HG02884 (cell line): Measurements from ENCODE around the gene TIA1.
"Not testable (repeated sequence)": the region's sequence is repeated elsewhere in the genome, so short reads cannot be mapped to it uniquely, and the experiment has no call there.

Experiments
- ATAC-seq: cut with Tn5 transposase; IDR thresholded peaks from one replicate; pipeline ENCODE4 v1.9.1; 2021; ENCODE audit warnings: mild to moderate bottlenecking, moderate library complexity; ENCODE audit not compliant: unreplicated experiment

The TIA1 gene

DNA sequence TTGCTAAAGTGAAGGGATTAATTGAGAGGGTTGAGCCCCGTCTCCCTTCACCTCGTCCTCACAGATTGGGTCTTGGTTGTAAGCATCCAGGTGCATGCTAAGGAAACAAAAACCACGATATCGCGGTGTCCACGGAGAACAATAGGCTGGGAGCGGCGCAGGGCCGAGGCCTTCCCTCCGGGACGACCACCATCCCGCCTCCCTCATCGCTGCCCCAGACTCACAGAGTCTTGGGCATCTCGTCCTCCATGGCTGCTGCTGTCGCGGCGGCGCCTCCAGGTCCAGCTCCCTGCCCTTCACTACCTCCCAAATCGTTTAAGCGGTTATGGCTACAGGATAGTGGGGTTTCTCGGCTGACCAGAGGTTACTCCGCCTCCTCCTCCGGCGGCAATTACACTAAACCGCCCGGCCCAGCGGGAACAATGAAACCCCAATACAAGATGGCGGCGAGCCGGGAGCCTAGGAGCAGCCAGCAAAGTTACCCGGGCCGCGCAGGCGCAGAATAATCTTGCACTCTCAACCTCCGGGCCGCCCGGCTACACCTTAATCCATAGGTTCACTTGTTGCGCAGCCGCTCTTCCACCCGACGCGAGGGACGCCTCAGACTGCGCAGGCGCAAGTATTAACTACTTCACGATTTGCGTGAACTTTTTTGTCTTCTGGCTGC lies at the start of gene TIA1:
Gene TIA1, minus strand, starts transcription at position 448 of the 667 bp plus-strand sequence. Its CDS starts 198 bp downstream, at position 250.
- peak; percentile 95 for ATAC-seq

DNA sequence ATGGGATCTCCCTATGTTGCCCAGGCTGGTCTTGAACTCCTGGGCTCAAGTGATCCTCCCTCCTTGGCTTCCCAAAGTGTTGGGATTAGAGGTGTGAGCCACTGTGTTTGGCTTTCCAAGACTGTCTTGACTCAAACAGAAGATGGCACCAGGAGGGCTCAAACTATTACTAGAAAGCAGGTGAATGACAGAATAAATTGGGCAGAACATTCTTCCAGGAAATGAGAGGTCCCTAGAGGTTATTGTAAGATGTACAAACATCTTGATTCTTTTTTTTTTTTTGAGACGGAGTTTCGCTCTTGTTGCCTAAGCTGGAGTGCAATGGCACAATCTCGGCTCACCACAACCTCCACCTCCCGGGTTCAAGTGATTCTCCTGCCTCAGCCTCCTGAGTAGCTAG lies 49.4 kb upstream of the TIA1 start:
- not testable (repeated sequence) for ATAC-seq

DNA sequence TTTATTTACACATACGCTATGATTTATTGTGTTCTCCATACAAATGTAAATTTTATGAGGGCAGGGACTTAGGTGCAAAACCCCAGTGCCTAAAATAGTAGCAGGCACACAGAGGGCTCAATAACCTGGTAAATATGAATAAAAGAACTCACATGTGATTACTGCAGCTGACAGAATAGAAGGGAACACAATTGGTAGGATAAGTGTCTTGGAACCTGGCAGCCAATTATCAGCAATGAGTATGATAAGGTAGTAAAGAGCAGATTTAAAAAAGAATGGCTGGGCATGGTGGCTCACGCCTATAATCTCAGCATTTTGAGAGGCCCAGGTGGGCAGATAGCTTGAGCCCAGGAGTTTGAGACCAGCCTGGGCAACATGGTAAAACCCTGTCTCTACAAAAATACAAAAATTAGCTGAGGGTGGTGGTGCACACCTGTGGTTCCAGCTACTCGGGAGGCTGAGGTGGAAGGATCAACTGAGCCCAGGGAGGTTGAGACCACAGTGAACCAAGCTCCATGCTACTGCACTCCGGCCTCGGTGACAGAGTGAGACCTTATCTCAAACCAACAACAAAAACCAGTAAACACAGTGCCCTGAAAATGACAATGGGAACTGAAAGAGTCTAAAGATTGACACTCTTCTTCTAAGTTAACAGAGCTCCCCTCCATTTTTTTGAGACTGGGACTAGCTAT lies 35.2 kb upstream of the TIA1 start:
- ATAC-seq = no peak

GRCh38 chr2:70282439-70282838 lies 34.0 kb upstream of the TIA1 start:
- ATAC-seq = no peak

DNA sequence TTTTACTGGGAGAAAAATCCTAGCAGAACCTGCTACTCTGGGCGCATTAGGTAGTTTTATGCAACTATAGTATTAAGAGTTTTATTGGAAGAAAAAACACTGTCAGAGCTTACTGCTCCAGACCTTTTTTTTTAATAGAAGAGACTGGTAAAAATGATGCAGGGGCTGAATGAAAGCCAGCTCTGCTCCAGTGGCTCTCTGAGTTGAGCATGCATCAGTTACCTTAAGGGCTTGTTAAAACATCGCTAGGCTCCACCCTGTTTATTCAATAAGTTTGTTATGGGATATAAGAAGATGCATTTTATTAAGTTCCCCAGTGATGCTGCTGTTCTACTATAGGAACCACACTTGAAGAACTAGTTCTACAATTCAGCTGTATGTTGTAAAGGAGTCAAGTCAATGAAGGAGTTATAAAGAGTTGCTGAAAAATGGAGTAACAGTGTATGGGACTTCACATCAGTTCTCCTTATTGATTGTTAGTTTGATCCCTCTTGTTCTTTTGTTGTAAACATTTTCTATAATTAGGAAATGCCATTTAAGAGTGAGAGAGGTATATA lies 31.9 kb upstream of the TIA1 start:
- ATAC-seq = no peak

GRCh38 chr2:70270323-70270722 lies 21.9 kb upstream of the TIA1 start:
- ATAC-seq = no peak

- not testable (repeated sequence) for ATAC-seq
These were observed 21.2 kb upstream of the TIA1 start for GRCh38 chr2:70269422-70270302.

DNA sequence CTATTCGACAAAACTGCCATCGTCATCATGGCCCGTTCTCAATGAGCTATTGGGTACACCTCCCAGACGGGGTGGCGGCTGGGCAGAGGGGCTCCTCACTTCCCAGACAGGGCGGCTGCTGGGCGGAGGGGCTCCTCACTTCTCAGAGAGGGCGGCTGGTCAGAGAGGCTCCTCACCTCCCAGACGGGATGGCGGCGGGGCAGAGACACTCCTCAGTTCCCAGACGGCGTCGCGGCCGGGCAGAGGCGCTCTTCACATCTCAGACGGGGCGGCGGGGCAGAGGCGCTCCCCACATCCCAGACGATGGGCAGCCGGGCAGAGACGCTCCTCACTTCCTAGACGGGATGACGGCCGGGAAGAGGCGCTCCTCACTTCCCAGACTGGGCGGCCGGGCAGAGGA lies 18.5 kb upstream of the TIA1 start:
- not testable (repeated sequence) for ATAC-seq

DNA sequence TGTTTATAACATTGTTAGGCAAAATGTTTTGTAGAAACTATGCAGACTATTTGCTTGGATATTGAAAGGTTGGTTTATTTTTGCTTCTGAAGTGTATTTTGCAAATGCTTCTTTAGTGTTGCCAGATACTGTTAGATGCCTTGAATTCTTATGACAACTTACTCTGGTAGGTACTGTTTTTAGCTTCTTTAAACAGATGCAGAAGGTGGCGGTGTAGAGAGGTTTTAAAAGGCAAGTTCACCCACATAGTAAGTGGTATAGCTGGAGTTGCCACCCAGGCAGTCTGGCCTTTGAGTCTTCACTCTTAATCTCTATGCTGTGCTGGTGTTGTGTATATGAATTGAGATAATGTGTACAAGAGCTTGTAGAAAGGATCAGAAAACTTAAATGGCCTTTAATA lies 13.1 kb upstream of the TIA1 start:
- no peak for ATAC-seq

DNA sequence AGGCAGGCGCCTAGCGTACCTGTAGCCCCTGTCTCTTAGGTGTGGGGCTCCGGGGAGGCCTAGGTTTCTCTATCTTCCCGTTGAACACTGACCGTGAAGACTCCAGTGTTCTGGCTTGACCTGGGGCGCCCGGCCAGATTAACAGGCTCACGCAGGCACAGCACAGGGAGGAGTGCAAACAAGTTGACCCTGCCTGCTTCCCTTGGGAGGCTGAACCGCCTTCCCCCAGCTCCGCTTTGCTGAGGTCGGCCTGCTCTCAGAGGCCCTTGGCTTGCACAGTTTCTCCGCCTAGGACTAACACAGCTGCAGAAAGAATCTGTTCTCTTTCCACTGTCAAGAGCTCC lies 10.1 kb upstream of the TIA1 start:
- ATAC-seq = no peak

DNA sequence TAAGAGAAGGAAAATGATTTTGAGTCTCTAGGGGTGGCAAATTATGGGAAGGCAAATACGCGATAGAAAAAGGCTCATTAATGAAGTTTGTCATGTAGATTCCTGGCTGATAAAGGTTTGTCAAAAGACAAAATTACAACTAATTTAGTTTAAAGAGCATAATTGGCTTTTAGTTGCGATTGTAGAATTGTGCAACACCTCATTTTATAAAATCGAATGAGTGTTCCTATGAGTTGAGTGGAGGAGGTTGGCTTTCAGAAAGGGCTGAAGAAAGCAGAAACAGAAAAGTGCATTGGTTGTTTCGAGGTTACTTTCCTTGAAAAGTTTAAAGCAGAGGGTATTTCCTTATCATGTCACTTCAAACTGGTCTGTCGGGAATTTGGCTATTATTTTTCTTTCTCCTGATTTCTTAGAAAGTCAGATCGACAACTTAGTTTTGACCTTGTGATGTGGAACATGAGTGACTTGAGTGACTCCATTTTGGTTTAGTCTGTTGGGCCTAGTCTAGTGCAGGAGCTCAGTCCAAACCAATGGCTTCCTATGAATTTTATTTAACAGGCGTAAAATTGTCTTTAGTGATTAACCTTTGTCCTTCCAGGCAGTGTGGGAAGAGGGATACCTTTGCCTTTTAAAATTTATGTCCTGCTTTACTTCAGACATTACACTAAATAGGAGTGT lies 7.3 kb upstream of the TIA1 start:
- no peak for ATAC-seq

GRCh38 chr2:70250434-70250833 lies 2.0 kb upstream of the TIA1 start:
- ATAC-seq = no peak

DNA sequence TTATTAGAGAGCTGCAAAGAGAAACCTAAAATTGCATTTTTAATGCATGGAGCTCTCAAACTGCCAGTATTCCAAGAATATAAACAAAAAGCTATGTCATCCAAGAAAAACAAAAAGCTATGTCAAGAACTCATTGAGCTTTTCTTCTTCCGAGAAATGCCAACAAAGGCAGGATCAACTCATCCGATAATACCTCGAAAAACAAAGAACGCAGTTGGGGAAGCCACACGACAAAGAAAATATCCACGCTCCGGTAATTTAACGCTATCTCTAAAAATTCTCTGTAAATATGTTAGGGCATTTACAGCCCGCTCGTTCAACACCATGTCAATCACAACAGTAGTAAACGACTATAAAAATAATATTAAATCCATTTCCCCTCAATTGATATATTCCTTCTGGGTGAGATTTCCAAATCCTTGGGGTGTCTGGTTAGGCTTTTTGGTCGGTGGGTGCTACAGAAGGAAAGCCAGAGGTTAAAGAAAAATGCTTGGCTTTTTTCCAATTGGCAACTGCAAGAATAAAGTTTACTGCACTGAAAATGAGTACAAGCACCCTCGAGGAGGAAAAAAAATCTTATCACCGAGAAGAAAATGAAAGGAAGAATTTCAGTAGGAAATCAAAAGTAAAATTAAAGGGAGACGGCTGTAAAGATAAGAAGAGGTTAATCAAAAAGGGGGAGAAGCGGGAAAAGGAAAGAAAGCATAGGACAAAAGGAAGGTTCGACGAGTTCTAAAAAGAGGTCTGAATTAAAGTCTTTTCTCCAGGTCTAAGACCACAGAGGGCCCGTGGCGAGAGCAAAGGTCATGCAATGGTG lies 856 bp downstream of the TIA1 start:
- ATAC-seq = no peak

GRCh38 chr2:70243806-70244584 lies 4.4 kb downstream of the TIA1 start:
- no peak for ATAC-seq

DNA sequence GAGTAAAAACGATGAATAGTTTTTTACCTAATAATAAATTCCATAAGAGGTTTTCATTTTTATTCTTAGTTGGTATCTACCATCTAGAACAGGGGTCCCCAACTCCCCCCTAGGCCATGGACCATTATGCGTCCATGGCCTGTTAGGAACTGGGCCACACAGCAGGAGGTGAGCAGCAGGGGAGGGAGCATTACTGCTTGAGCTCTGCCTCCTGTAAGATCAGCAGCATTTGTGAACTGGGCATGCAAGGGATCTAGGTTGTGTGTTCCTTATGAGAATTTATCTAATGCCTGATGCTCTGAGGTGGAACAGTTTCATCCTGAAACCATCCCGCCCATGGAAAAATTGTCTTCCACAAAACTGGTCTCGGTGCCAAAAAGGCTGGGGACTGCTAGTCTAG lies 5.9 kb downstream of the TIA1 start:
- ATAC-seq = no peak

DNA sequence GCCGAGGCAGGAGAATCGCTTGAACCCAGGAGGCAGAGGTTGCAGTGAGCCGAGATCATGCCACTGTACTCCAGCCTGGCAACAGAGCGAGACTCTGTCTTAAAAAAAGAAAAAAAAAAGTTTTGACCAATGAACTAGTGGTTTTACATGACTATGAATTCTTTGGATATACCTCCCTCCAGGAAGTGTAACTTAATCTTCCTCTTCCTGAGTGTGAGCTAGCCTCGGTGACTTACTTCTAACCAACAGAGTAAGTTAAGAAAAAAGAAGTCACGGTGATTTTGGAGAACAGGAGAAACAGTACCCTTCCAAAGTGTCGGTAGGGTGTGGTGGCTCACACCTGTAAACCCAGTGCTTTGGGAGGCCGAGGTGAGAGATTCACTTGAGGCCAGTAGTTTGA lies 7.1 kb downstream of the TIA1 start:
- no peak for ATAC-seq

- no peak for ATAC-seq
These were observed 7.8 kb downstream of the TIA1 start for GRCh38 chr2:70240599-70240998.

DNA sequence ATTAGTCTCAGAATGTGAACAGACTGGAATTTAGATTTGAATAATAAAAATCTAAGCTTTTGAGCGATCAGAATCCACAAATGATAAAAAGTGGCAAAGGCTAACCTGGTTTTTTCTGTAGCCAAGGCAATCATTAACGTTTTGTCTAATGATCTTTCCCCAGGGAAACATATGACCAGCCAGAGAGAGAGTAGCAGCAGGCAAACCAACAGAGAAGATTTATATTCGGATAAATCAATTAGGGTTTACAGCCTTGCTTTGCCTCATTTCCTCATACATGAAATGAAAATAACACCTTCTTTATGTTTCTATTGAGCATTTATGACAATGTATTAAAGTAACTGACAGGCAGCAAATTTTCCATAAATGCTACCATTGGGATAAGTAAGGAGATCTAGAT lies 14.5 kb downstream of the TIA1 start:
- ATAC-seq = no peak

- ATAC-seq = no peak
These were observed 21.6 kb downstream of the TIA1 start for GRCh38 chr2:70226781-70227180.
